Ascending aorta (tissue), 2 donors: ENCODE data around the gene FAM174B. TPM values are rescaled to one million over a fixed set of nuclear protein-coding genes. Genes with fewer than 3 reads are reported as not detected.

Experiments
- DNase-seq, 2 donors: peaks; one replicate each; pipeline ENCODE4 v3.0.0-alpha.2; 2019; ENCODE audit warnings: low spot score in 2 of 2
- H3K27ac ChIP-seq, 2 donors: fragments of 200-600 bp; sonication (generic); one replicate each; pipeline ENCODE4 v1.5.1; 2016 to 2017; ENCODE audit warnings: mild to moderate bottlenecking in 1 of 2
- H3K27me3 ChIP-seq: fragments of 200-600 bp; sonication (generic); one replicate; pipeline ENCODE4 v1.5.1; 2017
- H3K36me3 ChIP-seq, 2 donors: fragments of 200-600 bp; sonication (generic); one replicate each; pipeline ENCODE4 v1.5.1; 2016
- H3K4me1 ChIP-seq, 2 donors: fragments of 200-600 bp; sonication (generic); one replicate each; pipeline ENCODE4 v1.5.1; 2016 to 2017; ENCODE audit warnings: mild to moderate bottlenecking in 1 of 2
- H3K4me3 ChIP-seq, 2 donors: fragments of 200-600 bp; sonication (generic); one replicate each; pipeline ENCODE4 v1.5.1; 2016 to 2017; ENCODE audit warnings: mild to moderate bottlenecking in 1 of 2
- H3K9me3 ChIP-seq, 2 donors: fragments of 200-600 bp; sonication (generic); one replicate each; pipeline ENCODE4 v1.5.1; 2016
- intact Hi-C: fragments of 100-400 bp; cut with DNase I; formaldehyde crosslinking; loops from one replicate; pipeline ENCODE4 v1.15.1; 2023
- total RNA-seq: library from RNA; depleted of rRNA; stranded (reverse); fragments of >200 nt; gene quantifications from one replicate; pipeline ENCODE4 v1.1.0, GENCODE V29; 2016
- TF ChIP-seq, protein P1 (sequence below), 3 experiments: fragments of 200-600 bp in 2 of 3; fragments of 450-650 bp in 1 of 3; sonication (generic) in 2 of 3; IDR thresholded peaks; one replicate each; pipeline ENCODE4 v1.5.1; 2016 to 2019; ENCODE audit warnings: antibody characterized with exemption in 3 of 3, mild to moderate bottlenecking in 1 of 3, moderate library complexity in 1 of 3

The FAM174B gene
- total RNA-seq, 1 donor from 2014 or later = 5.2 TPM

DNA sequence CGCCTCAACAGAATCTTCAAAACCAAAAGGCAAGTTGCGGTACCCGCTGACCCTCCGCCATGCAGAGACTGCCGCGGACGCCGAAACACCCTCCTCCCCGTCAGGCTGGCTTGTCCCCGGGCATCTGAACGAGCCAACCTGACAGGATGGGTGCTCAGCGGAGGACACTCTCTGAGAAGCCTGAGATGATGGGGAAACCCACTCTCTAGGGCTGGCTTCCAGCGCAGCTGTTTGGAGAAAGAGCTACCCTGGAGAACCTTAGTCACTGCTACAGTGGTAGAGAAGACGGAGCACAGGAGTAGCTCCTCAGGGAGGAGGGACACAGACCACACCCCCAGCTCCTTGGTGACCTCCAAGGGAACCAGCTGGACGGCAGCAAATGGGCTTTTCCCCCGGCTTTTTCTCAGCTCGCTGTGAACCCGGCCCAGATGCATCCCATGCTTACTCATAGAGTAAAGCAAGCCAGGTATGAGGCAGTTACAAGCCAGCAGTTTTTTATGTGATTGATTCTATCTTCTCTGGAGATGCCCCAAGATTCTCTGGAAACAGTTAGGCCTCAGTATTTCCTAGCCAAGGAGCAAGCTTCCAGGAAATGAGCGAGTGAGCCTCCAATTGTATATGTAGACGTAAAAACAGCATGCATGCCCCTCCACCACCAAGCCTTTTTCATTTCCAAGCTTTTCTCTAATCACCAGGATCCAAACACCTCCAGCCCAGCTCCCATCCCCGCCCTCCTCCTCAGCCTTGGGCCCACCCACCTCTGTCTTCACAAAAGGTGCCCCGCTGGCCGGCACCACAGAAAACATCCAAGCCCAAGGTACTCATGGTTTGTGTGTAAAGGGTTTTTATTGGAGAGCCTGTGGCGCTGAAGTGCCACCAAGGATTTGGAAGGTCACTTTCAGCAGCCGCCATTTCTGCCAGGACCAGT lies 38.7 kb downstream of the FAM174B start:
- no peaks in the 10 kb centered on the region for H3K27me3 ChIP-seq
- no peaks in the 10 kb centered on the region for H3K9me3 ChIP-seq
- TF ChIP-seq, protein P1, sequence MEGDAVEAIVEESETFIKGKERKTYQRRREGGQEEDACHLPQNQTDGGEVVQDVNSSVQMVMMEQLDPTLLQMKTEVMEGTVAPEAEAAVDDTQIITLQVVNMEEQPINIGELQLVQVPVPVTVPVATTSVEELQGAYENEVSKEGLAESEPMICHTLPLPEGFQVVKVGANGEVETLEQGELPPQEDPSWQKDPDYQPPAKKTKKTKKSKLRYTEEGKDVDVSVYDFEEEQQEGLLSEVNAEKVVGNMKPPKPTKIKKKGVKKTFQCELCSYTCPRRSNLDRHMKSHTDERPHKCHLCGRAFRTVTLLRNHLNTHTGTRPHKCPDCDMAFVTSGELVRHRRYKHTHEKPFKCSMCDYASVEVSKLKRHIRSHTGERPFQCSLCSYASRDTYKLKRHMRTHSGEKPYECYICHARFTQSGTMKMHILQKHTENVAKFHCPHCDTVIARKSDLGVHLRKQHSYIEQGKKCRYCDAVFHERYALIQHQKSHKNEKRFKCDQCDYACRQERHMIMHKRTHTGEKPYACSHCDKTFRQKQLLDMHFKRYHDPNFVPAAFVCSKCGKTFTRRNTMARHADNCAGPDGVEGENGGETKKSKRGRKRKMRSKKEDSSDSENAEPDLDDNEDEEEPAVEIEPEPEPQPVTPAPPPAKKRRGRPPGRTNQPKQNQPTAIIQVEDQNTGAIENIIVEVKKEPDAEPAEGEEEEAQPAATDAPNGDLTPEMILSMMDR (IDR thresholded peaks at IDR 0.05) = no peak
- intact Hi-C loops = no loop called here
- H3K4me3 ChIP-seq = no peak overlapping the region
- no peak overlapping the region for H3K27ac ChIP-seq
- peak in 1 of 2 donors; percentile 58 for DNase-seq
- peaks cover 0 to 6% of the 10 kb centered on the region in 2 donors for H3K4me1 ChIP-seq
- H3K36me3 ChIP-seq = no peaks in the 10 kb centered on the region

DNA sequence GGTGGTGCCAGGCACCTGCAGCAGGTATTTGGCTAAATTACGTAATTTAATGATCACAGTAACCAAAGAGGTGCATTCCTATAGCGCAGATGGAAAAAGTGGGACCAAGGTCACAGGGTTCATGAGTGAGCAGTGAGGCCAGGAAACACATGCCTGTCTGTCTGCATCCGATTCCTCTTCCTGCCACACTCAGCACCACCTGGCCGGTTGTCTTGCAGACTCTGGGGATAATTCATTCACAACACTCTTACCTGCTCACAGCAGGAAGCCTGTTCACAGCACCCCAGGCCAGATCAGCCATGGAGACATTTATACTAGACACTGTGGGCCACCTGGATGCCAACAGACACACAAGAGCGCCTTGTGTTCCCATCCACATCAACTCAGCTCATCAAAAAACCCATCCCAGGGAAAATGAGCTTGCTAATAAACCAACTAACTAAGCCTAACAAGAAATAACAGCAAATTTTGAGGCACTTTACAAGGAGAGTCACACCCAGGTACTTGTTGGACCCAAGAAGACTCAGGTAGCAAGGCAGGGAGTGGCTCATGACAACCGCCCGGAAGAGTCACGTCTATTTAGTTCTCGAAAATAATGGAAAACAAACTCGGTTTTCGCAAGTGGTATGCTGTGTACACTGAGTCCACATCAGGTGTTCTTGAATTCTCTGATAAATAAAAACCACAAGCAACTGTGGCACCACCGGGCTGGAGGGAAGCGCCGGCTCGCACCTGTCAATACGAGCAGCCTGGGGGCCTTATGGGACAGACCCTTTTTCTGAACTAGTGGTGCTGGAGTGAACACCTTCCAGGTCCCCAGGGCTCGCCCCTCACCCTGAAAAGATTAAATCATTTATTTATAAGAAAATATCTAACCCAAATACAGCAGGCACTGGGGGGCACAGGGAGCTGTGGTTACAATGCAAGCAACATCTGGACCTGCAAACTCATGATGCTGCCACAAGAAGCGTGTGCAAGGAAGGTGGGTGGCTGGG lies 40.5 kb downstream of the FAM174B start:
- H3K27ac ChIP-seq = no peak overlapping the region
- H3K9me3 ChIP-seq = no peaks in the 10 kb centered on the region
- TF ChIP-seq, protein P1 (IDR thresholded peaks at IDR 0.05) = no peak
- H3K36me3 ChIP-seq = no peaks in the 10 kb centered on the region
- H3K4me3 ChIP-seq = no peak overlapping the region
- intact Hi-C loops = loop anchor here (5.0 kb wide), 1 partner anchor 97 kb away; no protein-coding TSS in a partner anchor
- H3K4me1 ChIP-seq = peaks cover 0 to 6% of the 10 kb centered on the region in 2 donors
- H3K27me3 ChIP-seq = no peaks in the 10 kb centered on the region
- peak in 1 of 2 donors; percentile 58 for DNase-seq

DNA sequence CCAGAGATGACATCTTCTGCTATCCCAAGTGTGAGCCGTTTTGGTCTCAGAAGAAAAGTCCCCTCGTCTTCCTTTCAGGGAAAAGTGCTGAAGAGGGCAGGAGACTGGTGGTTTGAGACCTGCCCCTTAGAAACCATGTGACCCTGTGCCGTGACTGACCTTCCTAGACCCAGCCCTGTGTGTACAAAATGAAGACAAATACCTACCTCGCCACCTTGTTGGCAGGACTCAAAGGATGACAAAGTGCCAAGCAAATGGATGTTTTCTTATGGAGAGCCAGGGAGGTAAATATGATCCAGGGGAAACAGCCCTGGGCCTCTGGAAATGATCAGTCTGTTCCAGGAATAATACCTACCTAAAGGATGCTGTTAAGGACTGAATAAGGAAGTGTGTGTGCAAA lies 41.3 kb downstream of the FAM174B start:
- peak in 1 of 2 donors; percentile 15 for DNase-seq
- intact Hi-C loops = loop anchor here (5.0 kb wide), 1 partner anchor 98 kb away; no protein-coding TSS in a partner anchor
- TF ChIP-seq, protein P1 (IDR thresholded peaks at IDR 0.05) = no peak

DNA sequence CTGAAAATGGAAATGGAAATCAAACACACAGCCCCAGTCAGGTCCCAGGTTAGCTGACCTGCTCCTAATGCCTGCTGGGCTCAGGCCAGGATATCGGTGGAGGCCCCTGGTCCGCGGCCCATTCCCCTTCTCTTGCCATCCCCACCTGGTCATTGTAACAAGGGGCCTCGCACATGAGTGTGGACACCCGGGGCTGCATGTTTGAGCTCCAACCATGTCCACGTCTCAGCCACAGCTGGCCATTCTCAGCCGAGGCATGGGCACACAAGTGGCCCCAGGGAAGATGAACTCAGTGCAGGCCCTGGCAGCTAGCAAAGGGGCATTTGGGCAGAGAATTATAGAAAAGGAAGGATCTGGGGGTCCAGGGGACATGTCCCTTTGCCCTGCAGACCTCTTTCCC lies 41.7 kb downstream of the FAM174B start:
- intact Hi-C loops = loop anchor here (5.0 kb wide), 1 partner anchor 98 kb away; no protein-coding TSS in a partner anchor
- peak in 1 of 2 donors; percentile 57 for DNase-seq
- no peaks in the 10 kb centered on the region for H3K27me3 ChIP-seq
- H3K4me1 ChIP-seq = peaks cover 0 to 3% of the 10 kb centered on the region in 2 donors
- H3K27ac ChIP-seq = no peak overlapping the region
- TF ChIP-seq, protein P1 (IDR thresholded peaks at IDR 0.05) = no peak
- no peaks in the 10 kb centered on the region for H3K36me3 ChIP-seq
- H3K9me3 ChIP-seq = no peaks in the 10 kb centered on the region
- H3K4me3 ChIP-seq = no peak overlapping the region

More for the DNA sequence above, 41.3 kb downstream of the FAM174B start:
- Histone ChIP-seq H3K4me3 (no peak overlapping the region), H3K9me3 (no peaks in the 10 kb centered on the region), H3K27ac (no peak overlapping the region), H3K27me3 (no peaks in the 10 kb centered on the region), H3K4me1 (peaks cover 0 to 3% of the 10 kb centered on the region in 2 donors), H3K36me3 (no peaks in the 10 kb centered on the region)

DNA sequence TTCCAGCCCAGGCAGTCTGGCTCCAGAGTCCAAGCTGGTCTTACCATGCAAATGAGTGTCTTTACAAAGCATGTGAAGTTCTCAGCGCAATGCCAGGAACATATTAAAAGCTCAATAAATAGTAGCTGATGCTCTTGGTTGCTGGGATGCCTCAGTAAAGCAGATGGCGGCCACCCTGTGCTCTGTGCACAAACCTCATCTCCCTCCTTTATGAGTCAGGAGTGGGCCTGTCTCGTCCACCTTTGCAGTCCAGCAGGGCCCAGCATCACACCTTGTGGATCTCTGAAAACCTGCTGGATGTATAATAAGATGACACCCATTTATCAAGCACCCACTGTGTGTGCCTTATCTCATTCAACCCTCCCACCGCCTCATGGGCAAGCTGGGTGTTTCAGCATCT lies 42.7 kb downstream of the FAM174B start:
- no peak overlapping the region for H3K27ac ChIP-seq
- intact Hi-C loops = loop anchor here (5.0 kb wide), 1 partner anchor 99 kb away; no protein-coding TSS in a partner anchor
- H3K4me3 ChIP-seq = no peak overlapping the region
- H3K27me3 ChIP-seq = no peaks in the 10 kb centered on the region
- no peaks in the 10 kb centered on the region for H3K9me3 ChIP-seq
- peak in 1 of 2 donors; percentile 8 for DNase-seq
- peaks cover 0 to 3% of the 10 kb centered on the region in 2 donors for H3K4me1 ChIP-seq
- no peaks in the 10 kb centered on the region for H3K36me3 ChIP-seq
- TF ChIP-seq, protein P1 (IDR thresholded peaks at IDR 0.05) = no peak
